HG03103 (cell line): ENCODE measurements around the gene UBAC1.
"Not testable (repeated sequence)": the region's sequence is repeated elsewhere in the genome, so short reads cannot be mapped to it uniquely, and the experiment has no call there.

Experiments
- ATAC-seq: cut with Tn5 transposase; IDR thresholded peaks from one replicate; pipeline ENCODE4 v1.9.1; 2021; ENCODE audit warnings: low read depth; ENCODE audit not compliant: unreplicated experiment

UBAC1 gene

GRCh38 chr9:135979547-135980166 is 18.5 kb upstream of the UBAC1 start:
- ATAC-seq = no peak

- ATAC-seq = no peak
Measured at GRCh38 chr9:135978642-135979546, 17.7 kb upstream of the UBAC1 start.

DNA sequence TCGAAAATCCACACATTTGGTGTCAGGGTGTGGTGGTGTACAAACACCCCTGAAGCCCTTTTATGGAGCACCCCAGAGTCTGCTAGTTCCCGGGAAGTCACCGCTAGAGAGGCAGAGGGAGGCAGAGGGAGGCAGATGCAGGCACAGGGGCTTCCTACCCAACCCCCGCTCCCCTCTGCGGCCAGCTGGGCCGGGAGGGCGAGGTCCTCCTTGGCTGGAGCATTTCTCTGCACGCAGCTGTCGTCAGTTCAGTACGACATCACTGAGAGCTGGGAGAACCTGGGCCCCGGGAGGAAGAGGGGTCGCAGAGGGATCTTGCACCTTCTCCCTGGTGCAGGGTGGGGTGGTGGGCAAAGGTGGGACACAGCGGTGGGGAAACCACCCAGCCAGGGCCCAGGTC is 15.8 kb upstream of the UBAC1 start:
- ATAC-seq = no peak

- no peak for ATAC-seq
Measured at GRCh38 chr9:135976531-135976930, 15.4 kb upstream of the UBAC1 start.

DNA sequence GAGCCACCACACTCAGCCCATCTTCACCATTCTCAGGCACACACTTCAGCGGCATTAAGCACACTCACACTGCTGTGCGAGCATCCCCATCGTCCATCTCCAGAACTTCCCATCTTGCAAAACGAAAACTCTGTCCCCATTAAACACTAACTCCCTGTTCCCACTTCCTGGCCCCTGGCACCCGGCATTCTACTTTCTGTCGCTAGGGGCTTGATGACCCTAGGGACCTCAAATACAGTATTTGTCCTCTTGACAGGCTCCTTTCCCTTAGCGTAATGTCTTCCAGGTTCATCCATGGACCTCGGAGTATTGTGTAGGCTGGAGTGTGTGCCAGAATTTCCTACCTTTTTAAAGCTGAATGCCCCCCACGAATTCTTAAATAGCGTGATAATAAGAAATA is 14.7 kb upstream of the UBAC1 start:
- no peak for ATAC-seq

DNA sequence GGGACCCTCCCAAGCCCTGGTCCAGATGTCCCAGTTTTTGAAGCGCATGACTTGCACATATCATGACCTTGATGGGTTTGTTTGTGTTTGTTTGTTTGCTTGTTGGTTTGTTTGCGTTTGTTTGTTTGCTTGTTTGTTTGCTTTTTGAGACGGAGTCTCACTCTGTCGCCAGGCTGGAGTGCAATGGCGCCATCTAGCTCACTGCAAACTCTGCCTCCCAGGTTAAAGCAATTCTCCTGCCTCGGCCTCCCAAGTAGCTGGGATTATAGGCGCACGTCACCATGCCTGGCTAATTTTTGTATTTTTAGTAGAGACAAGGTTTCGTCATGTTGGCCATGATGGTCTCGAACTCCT is 13.0 kb upstream of the UBAC1 start:
- ATAC-seq = no peak

DNA sequence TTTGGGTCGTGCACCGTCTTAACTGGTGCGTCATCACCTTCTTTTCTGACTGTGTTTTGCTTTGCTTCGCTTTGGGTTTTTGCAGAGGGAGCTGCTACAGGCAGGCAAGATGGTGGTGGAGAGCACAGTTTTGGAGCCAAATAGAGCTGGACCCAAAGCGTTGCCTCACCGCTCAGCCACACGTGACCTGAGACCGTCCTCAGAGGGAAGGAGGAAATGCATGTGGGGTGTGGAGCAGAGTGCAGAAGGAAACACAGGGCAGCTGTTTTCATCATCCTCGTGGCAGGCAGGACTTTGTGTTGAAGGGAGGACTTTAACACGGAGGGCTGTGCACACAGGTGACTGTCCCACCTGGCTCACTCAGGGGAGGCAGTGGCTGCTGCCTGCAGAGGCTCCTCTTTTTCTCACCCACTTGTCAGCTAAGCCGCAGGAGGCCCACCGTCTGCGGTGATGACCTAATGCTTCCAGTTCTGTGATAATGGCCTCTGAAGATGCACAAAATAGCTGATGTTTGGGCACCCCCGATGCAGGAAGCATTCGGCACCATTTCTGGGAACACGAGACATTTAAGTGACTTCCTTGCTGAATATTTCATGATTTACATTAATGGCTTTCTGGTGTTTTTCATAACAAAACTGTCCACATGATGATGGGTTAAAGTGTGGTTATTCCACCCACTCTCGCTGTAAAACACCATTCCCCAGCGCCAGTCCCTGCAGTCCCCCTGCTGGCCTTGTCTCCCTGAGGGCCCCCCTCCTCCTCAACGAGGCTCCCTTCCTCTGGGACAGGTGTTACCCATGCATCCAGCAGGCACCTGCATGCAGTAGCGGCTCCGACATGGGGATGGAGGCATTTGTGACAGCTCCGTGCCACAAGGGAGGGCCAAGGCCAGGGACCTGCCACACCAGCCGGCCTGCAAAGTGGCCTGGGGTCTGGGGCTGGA is 12.4 kb upstream of the UBAC1 start:
- ATAC-seq = no peak

DNA sequence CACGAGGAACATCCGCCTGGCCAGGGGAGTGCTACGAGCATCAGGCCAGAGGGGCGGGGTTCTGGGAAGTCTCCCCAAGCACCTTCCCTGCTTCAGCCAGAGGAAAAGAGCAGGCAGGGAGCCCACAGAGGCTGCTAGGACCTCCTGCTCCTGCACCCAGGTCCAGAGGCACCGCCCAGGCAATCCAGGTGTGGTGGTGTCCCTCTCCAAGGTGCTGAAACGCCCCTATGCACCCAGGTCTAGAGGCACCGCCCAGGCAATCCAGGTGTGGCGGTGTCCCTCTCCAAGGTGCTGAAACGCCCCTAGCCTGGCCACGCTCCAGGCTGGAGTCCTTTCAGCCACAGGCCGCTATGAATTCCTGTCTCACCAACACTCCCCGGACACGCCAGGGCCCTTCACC is 10.7 kb upstream of the UBAC1 start:
- ATAC-seq = no peak

DNA sequence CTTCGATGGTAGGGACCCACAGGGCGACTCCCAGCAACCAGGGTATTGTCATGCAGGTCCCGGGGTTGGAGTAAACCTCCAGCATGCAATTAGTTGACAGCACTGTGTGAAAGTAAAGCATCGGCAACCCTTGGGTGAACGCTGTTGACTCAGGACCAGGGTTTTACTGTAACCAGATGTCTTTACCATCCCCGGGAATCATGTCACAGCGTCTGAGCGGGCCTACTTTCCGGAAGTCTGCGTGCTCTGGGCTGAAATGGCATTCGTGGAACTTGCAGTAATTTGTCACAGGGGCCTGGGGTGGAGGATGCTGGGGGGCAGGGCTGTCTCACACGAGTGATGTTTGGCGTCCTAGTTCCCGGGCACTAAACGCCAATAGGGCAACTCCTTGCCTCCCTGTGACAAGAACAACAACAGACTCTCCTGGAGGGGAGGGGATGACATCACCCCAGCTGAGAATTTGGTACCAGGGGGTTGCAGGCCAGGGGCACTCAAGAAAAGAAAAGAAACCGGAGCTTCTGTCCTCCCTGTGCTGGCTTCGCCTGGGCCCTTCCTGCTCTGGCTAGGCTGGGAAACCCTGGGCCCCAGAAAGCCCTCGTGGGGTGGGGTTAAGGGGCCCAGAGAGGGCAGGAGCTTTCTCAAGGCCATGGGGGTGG is 10.1 kb upstream of the UBAC1 start:
- ATAC-seq = no peak

DNA sequence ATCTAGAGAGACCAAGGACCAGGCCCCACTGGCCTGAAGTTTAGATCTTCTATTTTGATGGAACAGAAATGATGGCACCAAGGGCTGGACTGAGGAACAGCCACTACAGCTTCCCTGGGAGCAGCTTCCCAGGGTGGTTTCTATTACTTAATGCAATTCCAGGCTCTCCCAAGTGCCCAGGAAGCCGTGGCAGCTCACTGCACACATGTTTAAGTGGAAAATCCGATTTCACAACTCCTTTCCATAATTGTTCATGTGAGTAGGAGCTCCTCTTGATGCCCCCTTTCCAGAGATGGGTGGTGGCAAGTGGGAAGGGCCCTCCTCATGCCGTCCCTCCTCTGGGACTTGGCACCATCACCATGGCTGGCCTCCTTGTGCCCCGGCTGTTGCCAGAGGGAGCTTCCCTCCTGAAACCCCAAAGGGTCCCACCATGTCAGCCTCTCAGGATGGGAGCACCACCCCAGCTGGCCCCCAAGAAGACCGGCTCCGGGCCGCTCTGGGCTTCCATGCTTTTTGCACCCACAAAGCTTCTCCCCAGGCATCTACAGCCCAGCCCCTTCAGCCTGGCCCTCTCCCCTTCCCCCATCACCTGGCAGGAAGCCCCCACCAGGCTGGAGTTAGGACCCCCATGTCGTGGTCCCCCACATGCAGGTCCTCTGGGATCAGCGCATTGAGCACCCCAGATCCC is 9.1 kb upstream of the UBAC1 start:
- ATAC-seq = no peak

DNA sequence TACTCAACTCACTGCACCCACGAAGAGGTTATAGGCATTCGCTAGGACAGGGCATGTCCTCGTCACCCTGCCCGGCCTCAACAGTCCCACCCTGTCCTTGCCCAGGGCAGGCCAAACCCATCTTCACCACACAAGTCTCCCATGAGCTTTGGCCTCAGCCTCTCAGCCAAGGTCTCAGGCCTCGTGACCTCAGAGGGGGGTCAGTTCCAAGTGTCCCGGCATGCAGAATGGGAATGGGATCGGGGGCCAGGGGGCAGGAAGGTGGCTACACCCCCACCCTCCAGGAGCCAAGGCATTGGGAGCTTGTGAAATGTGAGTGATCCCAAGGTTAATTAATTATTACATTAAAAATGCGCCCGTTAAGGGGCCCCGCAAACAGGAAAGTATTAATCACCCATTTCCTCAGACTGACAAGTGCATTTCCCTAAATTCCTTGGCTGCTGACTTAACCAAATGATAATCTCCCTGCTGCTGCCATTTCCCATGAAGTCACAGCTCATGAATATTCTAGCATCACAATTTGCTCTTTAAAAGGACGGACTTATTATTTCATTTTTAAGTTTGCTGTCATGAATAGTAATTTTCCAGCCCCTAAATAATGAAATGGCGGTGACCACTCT is 8.0 kb upstream of the UBAC1 start:
- ATAC-seq = no peak

GRCh38 chr9:135968601-135969000 is 7.4 kb upstream of the UBAC1 start:
- ATAC-seq = no peak

DNA sequence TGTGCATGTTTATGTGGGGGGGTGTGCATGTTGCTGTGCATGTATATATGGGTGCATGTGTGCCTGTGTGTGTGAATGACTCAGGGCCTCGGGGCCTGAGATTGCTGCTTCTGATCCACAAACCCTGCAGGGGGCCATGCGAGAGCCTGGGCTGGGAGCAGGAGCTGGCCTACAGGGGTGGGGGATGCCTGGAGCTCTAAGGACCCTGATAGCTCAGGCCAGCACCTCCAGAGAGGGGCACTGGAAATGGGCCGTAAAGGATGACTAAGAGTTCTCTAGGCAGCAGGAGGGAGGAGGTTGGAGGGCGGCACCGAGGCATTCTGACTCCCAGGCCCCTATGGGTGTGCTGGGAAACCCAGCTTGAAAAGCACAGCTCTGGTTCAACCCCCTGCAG is 6.9 kb upstream of the UBAC1 start:
- ATAC-seq = no peak

DNA sequence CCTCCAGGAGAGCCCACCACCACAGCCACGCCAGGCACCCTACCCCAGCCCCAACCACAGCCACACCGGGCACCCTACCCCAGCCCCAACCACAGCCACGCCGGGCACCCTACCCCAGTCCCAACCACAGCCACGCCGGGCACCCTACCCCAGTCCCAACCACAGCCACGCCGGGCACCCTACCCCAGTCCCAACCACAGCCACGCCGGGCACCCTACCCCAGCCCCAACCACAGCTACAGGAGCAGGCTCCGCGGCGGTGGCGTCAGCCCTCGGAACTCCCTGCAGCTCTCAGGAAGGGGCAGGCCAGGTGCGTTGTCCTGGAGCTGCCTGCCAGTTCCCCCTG is 5.7 kb upstream of the UBAC1 start:
- not testable (repeated sequence) for ATAC-seq

GRCh38 chr9:135965124-135965756 is 4.1 kb upstream of the UBAC1 start:
- ATAC-seq = no peak

DNA sequence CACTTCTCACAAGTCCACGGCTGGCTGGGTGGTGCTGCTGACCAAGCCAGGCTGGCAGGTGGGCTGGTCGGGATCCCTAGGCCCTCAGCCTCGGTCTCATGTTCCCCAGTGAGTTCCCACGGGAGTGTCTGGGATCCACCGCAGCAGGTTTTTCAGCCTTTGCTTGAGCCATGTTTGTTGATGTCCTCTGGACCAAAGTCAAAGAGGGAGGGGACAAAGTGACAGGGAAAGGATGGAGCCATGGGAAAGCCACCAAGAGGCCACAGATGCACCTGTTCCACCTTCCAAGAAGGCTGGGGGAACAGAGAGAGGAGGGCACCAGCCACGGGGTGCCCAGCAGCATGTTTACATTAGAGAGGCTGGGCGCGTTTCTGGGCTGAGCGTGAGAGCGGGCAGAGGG is 2.8 kb upstream of the UBAC1 start:
- no peak for ATAC-seq

DNA sequence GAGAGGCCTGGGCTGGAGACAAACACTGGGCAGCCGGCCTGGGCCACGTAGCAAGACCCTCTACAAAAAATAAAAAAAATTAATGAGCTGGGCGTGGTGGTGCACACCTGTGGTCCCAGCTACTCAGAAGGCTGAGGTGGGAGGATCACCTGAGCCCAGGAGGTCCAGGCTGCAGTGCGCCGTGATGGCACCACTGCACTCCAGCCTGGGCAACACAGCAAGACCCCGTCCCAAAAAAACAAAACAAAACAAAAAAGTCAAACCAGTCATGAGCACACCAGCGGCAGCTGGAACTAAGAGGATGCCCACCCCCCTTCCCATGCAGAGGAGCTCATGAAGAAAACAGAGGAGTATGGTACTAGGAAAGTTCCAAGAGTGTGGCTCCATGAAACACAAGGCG is 2.2 kb upstream of the UBAC1 start:
- no peak for ATAC-seq

DNA sequence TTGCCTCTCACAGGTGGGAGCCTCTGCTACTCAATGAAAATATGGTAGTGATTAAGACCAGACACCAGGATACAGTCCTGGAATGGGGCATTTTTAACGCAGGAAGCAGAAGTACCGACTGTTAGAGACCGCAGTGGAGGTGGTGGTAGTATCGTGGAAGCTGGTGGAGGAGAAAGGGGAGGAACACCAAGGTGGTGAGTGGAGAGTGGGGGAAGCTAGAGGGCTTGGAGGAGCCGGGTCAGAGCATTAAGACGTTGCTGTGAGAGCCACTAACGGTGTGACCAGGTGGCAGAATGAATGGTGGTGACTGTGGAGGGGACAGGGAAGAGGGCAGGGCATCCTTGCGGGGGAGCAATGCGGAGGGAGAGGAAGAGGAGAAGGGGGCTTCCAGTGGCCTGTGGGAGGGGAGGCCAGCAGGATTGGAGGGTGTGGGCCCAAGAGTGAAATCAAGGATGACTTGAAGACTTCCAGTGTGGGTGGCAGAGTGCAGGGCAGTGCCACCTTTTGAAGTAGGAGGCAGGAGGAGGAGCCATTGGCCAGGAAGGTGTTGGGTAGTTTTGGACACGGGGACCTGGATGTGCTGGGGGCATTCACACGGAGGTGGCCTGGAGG is 1.6 kb upstream of the UBAC1 start:
- ATAC-seq = no peak
